Measurements from ENCODE around the gene SEL1L. TPM values are rescaled to one million over a fixed set of nuclear protein-coding genes. Genes with fewer than 3 reads are reported as not detected.
"Not testable (repeated sequence)": the region's sequence is repeated elsewhere in the genome, so short reads cannot be mapped to it uniquely, and the experiment has no call there.

Gene SEL1L
- total RNA-seq, 1 experiment from 2014 or later, result 43.5 TPM

- H3K27ac ChIP-seq, result no peak overlapping the region
- no peak overlapping the region for H3K4me3 ChIP-seq
- DNase-seq (ENCODE audit: low read depth in 1 of 2, low spot score in 2 of 2), result no peak
- no peaks in the 10 kb centered on the region for H3K36me3 ChIP-seq
- H3K27me3 ChIP-seq (replicated peaks), result peaks cover 26% of the 10 kb centered on the region
- H3K4me1 ChIP-seq (replicated peaks), result peaks cover 13% of the 10 kb centered on the region
- no peaks in the 10 kb centered on the region for H3K9me3 ChIP-seq (replicated peaks)
Measured at GRCh38 chr14:81440041-81440440, 93.6 kb downstream of the SEL1L start.

DNA sequence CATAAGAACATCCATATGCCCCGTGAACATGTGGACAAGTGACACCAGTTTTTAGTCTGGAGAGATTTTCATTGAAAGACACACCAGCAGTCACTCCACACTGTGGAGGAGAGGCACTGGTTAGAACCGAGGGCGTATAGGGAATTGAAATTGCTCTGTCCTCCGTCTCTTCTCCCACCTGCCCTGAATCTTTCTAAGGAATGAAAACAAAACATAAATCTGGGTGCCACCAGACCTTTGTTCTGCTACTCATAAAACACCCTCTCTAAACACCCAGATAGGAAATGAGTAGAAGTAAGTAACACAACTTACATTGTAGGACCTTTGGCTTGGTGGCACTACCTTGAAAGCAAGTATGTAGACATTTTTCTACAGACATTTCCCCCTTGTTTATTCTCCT lies 96.4 kb downstream of the SEL1L start:
- peaks cover 13% of the 10 kb centered on the region for H3K4me1 ChIP-seq (replicated peaks)
- H3K4me3 ChIP-seq, result no peak overlapping the region
- no peaks in the 10 kb centered on the region for H3K36me3 ChIP-seq
- peaks cover 39% of the 10 kb centered on the region for H3K27me3 ChIP-seq (replicated peaks)
- H3K9me3 ChIP-seq (replicated peaks), result no peaks in the 10 kb centered on the region
- DNase-seq (ENCODE audit: low read depth in 1 of 2, low spot score in 2 of 2), result no peak
- no peak overlapping the region for H3K27ac ChIP-seq

DNA sequence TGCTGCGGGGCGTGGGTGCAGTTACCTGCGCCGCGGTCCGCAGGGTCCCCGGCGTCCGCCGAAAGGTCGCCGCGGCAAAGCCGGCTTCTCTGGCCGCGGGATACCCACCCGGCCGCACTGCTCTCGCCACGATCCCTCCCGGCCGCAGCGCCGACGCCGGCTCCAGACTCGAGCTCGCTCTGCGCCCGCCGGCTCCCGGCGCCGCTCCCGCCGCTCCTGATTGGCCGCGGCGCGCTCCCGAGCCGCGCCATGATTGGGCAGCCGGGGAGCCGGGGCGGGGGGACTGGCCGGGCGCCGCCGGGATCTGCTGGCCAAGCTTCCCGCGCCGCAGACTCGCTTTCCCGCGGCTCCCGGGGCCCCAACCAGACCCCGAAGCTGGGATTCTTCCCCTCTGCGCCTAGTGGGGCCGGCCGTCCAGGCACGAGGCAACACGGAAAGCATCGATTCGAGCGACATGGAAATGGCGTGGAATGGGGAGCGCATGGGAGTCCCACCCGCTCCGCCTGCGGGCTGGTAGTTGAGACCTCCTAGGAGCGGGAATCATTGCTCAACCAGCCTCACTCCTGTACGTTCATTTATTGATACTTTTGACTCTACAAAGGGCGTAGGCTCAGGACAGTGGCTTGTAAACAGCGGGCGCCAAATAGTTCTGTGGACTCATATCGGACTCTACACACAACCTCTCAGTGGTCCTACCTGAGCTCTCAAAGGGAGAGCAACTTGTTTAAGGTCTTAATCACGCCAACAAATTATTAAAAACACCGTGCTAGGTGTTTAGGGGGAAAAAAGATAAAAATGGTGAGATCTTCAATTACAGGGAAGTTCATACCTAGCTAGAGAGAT lies 97.1 kb downstream of the SEL1L start:
- no peaks in the 10 kb centered on the region for H3K9me3 ChIP-seq (replicated peaks)
- H3K27me3 ChIP-seq (replicated peaks), result peaks cover 39% of the 10 kb centered on the region
- no peaks in the 10 kb centered on the region for H3K36me3 ChIP-seq
- H3K27ac ChIP-seq, result no peak overlapping the region
- peaks cover 13% of the 10 kb centered on the region for H3K4me1 ChIP-seq (replicated peaks)
- H3K4me3 ChIP-seq, result peak overlapping the region; percentile 23
- peak; percentile 16 to 42 for DNase-seq (ENCODE audit: low read depth in 1 of 2, low spot score in 2 of 2)

DNA sequence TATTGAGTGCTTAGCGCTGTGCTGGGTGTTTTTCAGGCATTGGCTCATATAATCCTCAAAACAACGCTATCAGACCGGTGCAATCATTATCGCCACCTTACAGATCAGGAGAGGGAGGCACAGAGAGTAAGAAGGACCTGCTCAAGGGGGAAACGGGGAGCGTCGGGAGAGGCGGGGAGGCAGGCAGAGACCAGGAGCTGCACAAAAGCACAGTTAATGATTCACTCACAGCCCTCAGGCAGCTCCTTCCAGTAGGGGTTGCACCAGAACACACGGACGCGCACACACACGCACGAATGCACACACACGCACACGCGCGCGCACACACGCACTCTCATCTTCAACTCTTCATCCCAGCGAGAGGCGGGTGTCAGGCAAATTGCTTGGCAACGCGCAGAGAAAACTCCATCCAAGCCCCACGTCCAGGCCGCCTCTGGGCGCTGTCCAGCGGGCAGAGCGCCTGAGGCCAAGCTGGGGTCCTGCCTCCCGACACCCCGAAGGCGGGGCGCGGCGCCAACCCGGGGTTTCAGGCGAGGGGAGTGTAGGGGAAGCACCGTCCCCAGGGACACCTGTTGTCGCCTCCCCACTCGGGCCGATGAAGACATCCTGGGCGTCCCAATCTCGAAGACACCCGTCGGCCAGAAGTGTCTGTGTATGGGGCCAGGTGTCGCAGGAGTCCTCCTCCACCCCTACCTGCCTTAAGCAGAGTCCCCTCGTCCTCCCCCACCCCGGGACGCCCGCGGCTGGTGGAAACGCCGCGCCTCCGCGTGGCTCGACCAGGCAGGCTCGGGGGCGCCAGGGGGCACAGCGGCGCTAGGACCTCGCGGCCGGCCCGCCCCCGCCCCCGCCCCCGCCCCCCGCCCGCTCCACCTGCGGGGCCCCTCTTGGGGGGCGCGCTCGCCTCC lies 98.0 kb downstream of the SEL1L start:
- Histone ChIP-seq H3K36me3 (no peaks in the 10 kb centered on the region), H3K4me1 (replicated peaks) (peaks cover 13% of the 10 kb centered on the region), H3K9me3 (replicated peaks) (no peaks in the 10 kb centered on the region), H3K27me3 (replicated peaks) (peaks cover 39% of the 10 kb centered on the region), H3K4me3 (no peak overlapping the region; the same call in 1 of the 2 replicates), H3K27ac (no peak overlapping the region)
- peak in 1 of 2 experiments; percentile 2 for DNase-seq (ENCODE audit: low read depth in 1 of 2, low spot score in 2 of 2)

DNA sequence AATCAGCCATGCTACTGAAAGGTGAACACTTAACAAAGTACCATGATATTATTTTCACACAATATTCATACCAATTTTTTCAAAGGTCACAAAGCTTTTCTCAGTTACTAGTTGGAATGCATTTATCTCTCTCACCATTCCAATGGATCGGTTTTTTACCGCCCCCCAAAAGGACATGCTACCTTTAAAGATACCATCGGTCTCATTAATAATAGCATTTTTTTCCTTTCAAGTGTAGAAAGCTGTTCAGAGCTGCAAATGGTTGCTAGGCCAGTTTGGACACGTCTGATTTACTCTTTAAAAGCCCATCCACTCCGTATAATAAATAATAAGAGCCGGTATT lies 98.6 kb downstream of the SEL1L start:
- no peaks in the 10 kb centered on the region for H3K9me3 ChIP-seq (replicated peaks)
- no peaks in the 10 kb centered on the region for H3K36me3 ChIP-seq
- peaks cover 39% of the 10 kb centered on the region for H3K27me3 ChIP-seq (replicated peaks)
- no peak overlapping the region for H3K27ac ChIP-seq
- DNase-seq (ENCODE audit: low read depth in 1 of 2, low spot score in 2 of 2), result no peak
- H3K4me1 ChIP-seq (replicated peaks), result peaks cover 13% of the 10 kb centered on the region
- no peak overlapping the region for H3K4me3 ChIP-seq

DNA sequence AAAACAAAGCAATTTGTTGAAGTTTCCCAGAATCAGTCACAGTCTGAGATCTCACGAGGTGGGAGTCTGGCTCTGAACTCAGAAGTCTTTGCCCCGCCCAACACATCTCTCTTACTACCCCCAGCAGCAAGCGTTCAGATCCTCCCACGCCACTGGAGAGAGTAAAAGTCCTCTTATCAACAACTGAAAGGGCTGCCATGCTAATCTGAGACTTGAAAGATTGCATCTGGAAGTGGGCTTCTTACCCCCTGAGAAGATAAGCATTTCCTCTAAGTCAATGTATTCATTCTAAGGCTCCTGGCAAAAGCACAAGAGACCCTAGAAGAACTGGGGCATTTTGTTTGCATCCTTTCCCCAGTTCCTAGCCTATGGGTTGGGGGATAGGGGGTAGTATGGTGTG lies 99.4 kb downstream of the SEL1L start:
- Histone ChIP-seq H3K27me3 (replicated peaks) (peaks cover 36% of the 10 kb centered on the region), H3K4me1 (replicated peaks) (peaks cover 13% of the 10 kb centered on the region), H3K9me3 (replicated peaks) (no peaks in the 10 kb centered on the region), H3K4me3 (no peak overlapping the region), H3K36me3 (no peaks in the 10 kb centered on the region), H3K27ac (no peak overlapping the region)
- no peak for DNase-seq (ENCODE audit: low read depth in 1 of 2, low spot score in 2 of 2)

GRCh38 chr14:81433378-81433777 lies 100.3 kb downstream of the SEL1L start:
- Histone ChIP-seq H3K27ac (no peak overlapping the region), H3K36me3 (no peaks in the 10 kb centered on the region), H3K9me3 (replicated peaks) (no peaks in the 10 kb centered on the region), H3K4me1 (replicated peaks) (peaks cover 13% of the 10 kb centered on the region), H3K27me3 (replicated peaks) (peaks cover 36% of the 10 kb centered on the region), H3K4me3 (no peak overlapping the region)
- no peak for DNase-seq (ENCODE audit: low read depth in 1 of 2, low spot score in 2 of 2)

- Histone ChIP-seq H3K27me3 (replicated peaks) (peaks cover 33% of the 10 kb centered on the region), H3K4me1 (replicated peaks) (peaks cover 13% of the 10 kb centered on the region), H3K9me3 (replicated peaks) (no peaks in the 10 kb centered on the region), H3K36me3 (no peaks in the 10 kb centered on the region), H3K27ac (no peak overlapping the region), H3K4me3 (no peak overlapping the region)
- no peak for DNase-seq (ENCODE audit: low read depth in 1 of 2, low spot score in 2 of 2)
Measured at GRCh38 chr14:81432219-81432661, 101.4 kb downstream of the SEL1L start.

DNA sequence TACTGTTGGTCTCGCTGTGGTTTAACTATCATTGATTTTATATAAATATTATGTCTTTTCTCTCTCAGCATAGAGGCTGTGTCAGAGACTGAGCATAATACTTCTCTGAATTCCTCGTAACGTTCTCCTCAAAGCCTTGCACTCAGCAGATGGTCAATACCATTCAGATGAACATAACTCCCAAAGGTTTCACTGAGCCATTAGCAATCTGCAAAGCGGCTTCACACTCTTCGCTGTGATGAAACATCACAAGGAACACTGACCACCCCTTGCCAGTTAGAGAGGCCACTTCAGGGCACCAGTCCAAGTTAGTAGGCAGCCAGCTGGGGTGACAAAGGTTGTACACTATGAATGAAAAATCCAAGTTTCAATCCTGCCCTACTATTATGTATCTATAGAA lies 103.4 kb downstream of the SEL1L start:
- no peaks in the 10 kb centered on the region for H3K4me1 ChIP-seq (replicated peaks)

DNA sequence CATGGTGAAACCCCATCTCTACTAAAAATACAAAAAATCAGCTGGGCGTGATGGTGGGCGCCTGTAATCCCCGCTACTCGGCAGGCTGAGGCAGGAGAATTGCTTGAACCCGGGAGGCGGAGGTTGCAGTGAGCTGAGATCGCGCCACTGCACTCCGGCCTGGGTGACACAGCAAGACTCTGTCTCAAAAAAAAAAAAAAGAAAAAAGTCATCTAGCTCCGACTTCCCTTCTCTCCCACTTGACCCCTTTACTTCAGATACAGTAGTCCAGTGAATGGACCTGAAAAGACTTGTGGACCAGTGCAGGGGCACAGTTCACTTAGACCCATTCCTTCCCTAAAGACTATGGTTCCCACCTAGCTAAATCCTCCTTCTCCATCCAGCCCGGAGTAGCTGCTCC lies 103.9 kb downstream of the SEL1L start:
- not testable (repeated sequence) for H3K27me3 ChIP-seq (replicated peaks); DNase-seq (ENCODE audit: low read depth in 1 of 2, low spot score in 2 of 2)

More for the DNA sequence above, 103.4 kb downstream of the SEL1L start:
- Histone ChIP-seq H3K36me3 (no peaks in the 10 kb centered on the region), H3K4me3 (no peak overlapping the region), H3K27me3 (replicated peaks) (peaks cover 15% of the 10 kb centered on the region), H3K9me3 (replicated peaks) (no peaks in the 10 kb centered on the region), H3K27ac (no peak overlapping the region)
- no peak for DNase-seq (ENCODE audit: low read depth in 1 of 2, low spot score in 2 of 2)

DNA sequence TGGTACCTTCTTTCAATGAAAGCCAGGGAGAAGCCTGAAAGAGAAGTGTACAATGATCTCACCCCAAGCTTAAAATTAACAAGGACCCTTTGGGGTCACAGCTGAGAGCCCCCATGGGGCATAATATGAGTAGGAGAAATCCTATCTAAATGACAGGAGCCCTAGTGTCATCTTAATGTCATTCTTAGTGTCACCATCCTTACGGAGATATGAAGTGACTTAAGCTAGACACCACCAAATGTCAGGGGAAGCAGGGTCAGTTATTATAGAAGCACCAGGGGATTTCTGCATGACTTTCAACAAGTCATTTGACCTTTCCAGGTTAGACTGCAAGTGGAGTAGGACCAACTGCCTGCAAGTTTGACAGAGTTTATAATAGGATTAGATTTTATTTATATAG lies 104.6 kb downstream of the SEL1L start:
- Histone ChIP-seq H3K9me3 (replicated peaks) (no peaks in the 10 kb centered on the region), H3K36me3 (no peaks in the 10 kb centered on the region), H3K27me3 (replicated peaks) (0 out of 2 replicates have a peak, but pooled peaks cover 3% of the 10 kb centered on the region), H3K27ac (no peak overlapping the region), H3K4me3 (no peak overlapping the region), H3K4me1 (replicated peaks) (no peaks in the 10 kb centered on the region)
- no peak for DNase-seq (ENCODE audit: low read depth in 1 of 2, low spot score in 2 of 2)

More for the DNA sequence above, 103.9 kb downstream of the SEL1L start:
- not testable (repeated sequence) for H3K4me1 ChIP-seq (replicated peaks); H3K4me3 ChIP-seq; H3K27ac ChIP-seq; H3K9me3 ChIP-seq (replicated peaks); H3K36me3 ChIP-seq

GRCh38 chr14:81427348-81428058 lies 106.2 kb downstream of the SEL1L start:
- Histone ChIP-seq H3K4me1 (replicated peaks) (no peaks in the 10 kb centered on the region), H3K27ac (no peak overlapping the region), H3K36me3 (no peaks in the 10 kb centered on the region), H3K27me3 (replicated peaks) (no peaks in the 10 kb centered on the region), H3K4me3 (no peak overlapping the region), H3K9me3 (replicated peaks) (no peaks in the 10 kb centered on the region)
- no peak for DNase-seq (ENCODE audit: low read depth in 1 of 2, low spot score in 2 of 2)

GRCh38 chr14:81423504-81423903 lies 110.1 kb downstream of the SEL1L start:
- Histone ChIP-seq H3K9me3 (replicated peaks) (no peaks in the 10 kb centered on the region), H3K36me3 (no peaks in the 10 kb centered on the region), H3K4me3 (no peak overlapping the region), H3K27ac (no peak overlapping the region), H3K4me1 (replicated peaks) (no peaks in the 10 kb centered on the region), H3K27me3 (replicated peaks) (no peaks in the 10 kb centered on the region)
- DNase-seq (ENCODE audit: low read depth in 1 of 2, low spot score in 2 of 2), result no peak
